Activated naive CD4-positive, alpha-beta T cell treated with anti-CD3 and anti-CD28 coated beads for 36 hours (primary cell): Measurements from ENCODE around the gene FGD5. TPM values are rescaled to one million over a fixed set of nuclear protein-coding genes. Genes with fewer than 3 reads are reported as not detected.
A peak's percentile ranks its signal among the peaks of the same experiment; 100 is the strongest.

ENCODE experiments used
- CTCF ChIA-PET: fragments of 350-600 bp; sonication (Branson Sonifier 250); formaldehyde crosslinking; loops from one replicate; lab custom pipeline; 2021; ENCODE audit warnings: antibody characterized with exemption; lab: Charles Lee
- DNase-seq: peaks from one replicate; pipeline ENCODE4 v3.0.0-alpha.2; 2020
- H3K27ac Mint-ChIP-seq: one replicate; pipeline ENCODE4 v1.8.0; 2021; ENCODE audit warnings: mild to moderate bottlenecking, mixed read lengths
- H3K27me3 Mint-ChIP-seq: one replicate; pipeline ENCODE4 v1.8.0; 2021; ENCODE audit warnings: low read depth, mixed read lengths
- H3K36me3 Mint-ChIP-seq: one replicate; pipeline ENCODE4 v1.8.0; 2021; ENCODE audit warnings: low read depth, mixed read lengths
- H3K4me1 Mint-ChIP-seq: one replicate; pipeline ENCODE4 v1.8.0; 2021; ENCODE audit warnings: low read depth, mixed read lengths
- H3K4me3 Mint-ChIP-seq: one replicate; pipeline ENCODE4 v1.8.0; 2021; ENCODE audit warnings: mild to moderate bottlenecking, moderate library complexity, mixed read lengths
- H3K9me3 Mint-ChIP-seq: one replicate; pipeline ENCODE4 v1.8.0; 2021; ENCODE audit warnings: mixed read lengths
- intact Hi-C: fragments of 100-400 bp; cut with micrococcal nuclease; formaldehyde crosslinking; loops from one replicate; pipeline ENCODE4 v1.15.1; 2023
- total RNA-seq, 2 experiments: library from RNA; stranded (reverse); gene quantifications; one replicate each; pipeline ENCODE4 v1.2.3, GENCODE V29; 2021

FGD5 gene
- total RNA-seq, 2 experiments from 2014 or later = not detected

DNA sequence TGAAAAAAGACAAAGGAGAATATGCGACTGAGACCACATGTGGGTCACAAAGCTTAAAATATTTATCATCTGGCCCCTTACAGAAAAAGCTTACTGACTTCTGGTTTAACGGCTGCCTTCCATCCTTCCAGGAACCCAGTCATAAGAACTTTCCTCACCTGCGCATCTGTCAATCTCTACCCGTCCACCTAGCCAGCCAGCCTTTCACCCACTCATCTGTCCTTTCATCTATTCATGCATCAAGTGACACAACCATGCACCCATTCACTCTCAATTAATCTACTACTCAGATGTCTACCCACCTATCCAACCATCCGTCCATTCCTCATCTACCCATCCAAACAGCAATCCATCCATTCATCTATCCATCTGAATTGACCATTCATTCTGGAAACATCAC lies 64.5 kb downstream of the FGD5 start:
- no peaks in the 10 kb centered on the region for H3K36me3 Mint-ChIP-seq
- DNase-seq = no peak
- no peak overlapping the region for H3K27ac Mint-ChIP-seq
- H3K27me3 Mint-ChIP-seq = no peaks in the 10 kb centered on the region
- CTCF ChIA-PET = interaction anchor here (0.7 kb wide), 1 partner anchor 357 kb away, joined by 4 read pairs; no protein-coding TSS in a partner anchor
- no peak overlapping the region for H3K4me3 Mint-ChIP-seq
- H3K4me1 Mint-ChIP-seq = peaks cover 74% of the 10 kb centered on the region
- H3K9me3 Mint-ChIP-seq = no peaks in the 10 kb centered on the region
- intact Hi-C loops = no loop called here

DNA sequence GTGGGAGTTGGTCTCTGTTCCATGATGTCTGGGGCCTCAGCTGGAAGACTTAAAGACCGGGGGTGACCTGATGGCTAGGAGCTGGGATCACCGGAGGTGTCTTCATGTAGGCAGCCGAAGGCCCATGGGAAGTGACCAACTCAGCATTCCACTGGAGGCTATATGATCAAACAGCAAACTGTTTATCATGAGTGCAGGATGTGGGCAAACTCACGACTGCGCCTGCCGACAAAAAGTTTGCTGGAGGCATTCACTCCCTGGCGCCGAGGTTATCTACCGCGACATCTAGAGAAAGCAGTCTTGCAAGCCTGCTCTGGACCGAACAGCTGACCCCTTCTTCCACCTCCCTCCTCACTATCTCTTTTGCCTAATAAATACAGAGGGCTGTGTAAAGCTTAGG lies 65.9 kb downstream of the FGD5 start:
- Mint-ChIP-seq H3K27ac (no peak overlapping the region), H3K36me3 (no peaks in the 10 kb centered on the region), H3K9me3 (no peaks in the 10 kb centered on the region), H3K4me1 (peaks cover 64% of the 10 kb centered on the region), H3K4me3 (no peak overlapping the region), H3K27me3 (no peaks in the 10 kb centered on the region)
- intact Hi-C loops = no loop called here
- CTCF ChIA-PET = no interaction called here
- DNase-seq = peak; percentile 58

DNA sequence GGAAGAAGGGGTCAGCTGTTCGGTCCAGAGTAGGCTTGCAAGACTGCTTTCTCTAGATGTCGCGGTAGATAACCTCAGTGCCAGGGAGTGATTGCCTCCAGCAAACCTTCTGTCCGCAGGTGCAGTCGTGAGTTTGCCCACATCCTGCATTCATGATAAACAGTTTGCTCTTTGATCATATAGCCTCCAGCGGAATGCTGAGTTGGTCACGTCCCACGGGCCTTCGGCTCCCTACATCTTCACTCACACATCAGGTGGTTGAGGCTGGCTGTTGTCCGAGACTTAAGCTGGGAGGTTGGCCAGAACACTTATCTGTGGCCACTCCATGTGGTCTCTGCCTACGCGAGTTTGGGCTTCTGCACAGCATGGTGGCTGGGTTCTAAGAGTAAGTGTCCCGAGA lies 66.5 kb downstream of the FGD5 start:
- Mint-ChIP-seq H3K4me1 (peaks cover 63% of the 10 kb centered on the region), H3K36me3 (no peaks in the 10 kb centered on the region), H3K27me3 (no peaks in the 10 kb centered on the region), H3K4me3 (no peak overlapping the region), H3K9me3 (no peaks in the 10 kb centered on the region), H3K27ac (no peak overlapping the region)
- intact Hi-C loops = no loop called here
- CTCF ChIA-PET = no interaction called here
- DNase-seq = peak; percentile 43

DNA sequence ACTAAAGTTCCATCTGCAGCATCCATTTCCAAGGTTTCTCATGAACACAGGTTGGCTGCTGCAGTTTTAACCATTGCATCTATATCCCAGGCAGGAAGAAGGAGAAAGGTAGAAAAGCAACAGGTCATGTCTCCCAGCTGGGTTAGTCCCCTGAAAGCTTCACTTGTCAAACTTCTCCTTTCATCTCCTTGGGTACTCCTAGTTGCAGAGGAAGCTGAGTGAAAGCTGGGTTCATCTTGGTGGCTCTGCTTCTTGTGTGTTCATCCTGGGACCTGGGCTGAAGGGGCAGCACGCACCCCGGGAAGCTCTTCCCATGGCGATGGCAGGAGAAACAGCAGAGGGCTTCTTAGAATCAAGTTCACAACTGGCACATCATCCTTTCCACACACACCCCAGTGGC lies 67.3 kb downstream of the FGD5 start:
- CTCF ChIA-PET = no interaction called here
- no peaks in the 10 kb centered on the region for H3K27me3 Mint-ChIP-seq
- H3K27ac Mint-ChIP-seq = no peak overlapping the region
- H3K9me3 Mint-ChIP-seq = no peaks in the 10 kb centered on the region
- DNase-seq = no peak
- no peak overlapping the region for H3K4me3 Mint-ChIP-seq
- H3K36me3 Mint-ChIP-seq = no peaks in the 10 kb centered on the region
- peaks cover 55% of the 10 kb centered on the region for H3K4me1 Mint-ChIP-seq
- intact Hi-C loops = no loop called here

DNA sequence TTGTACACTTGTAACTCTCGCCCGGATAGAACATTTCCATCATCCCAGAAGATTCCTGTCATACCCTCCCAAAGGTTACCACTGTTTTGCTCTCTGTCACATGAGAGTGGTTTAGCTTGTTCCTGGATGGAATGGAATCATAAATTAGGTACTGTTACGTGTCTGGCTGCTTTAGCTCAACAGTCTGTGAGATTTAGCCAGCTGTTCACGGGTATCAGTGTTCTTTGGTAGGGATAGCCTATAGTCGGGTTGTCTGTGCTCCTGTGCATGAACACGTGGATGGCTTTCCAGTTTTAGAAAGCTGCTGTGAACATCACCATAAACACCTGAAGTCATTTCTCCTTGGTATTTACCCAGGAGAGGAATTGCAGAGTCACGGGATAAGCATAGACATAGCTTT lies 70.4 kb downstream of the FGD5 start:
- no peak for DNase-seq
- CTCF ChIA-PET = interaction anchor here (0.7 to 0.8 kb wide), 2 partner anchors 32 to 165 kb away, joined by 3 to 4 read pairs; no protein-coding TSS in a partner anchor
- Mint-ChIP-seq H3K36me3 (no peaks in the 10 kb centered on the region), H3K4me1 (peaks cover 29% of the 10 kb centered on the region), H3K9me3 (no peaks in the 10 kb centered on the region), H3K27ac (no peak overlapping the region), H3K4me3 (no peak overlapping the region), H3K27me3 (no peaks in the 10 kb centered on the region)
- intact Hi-C loops = no loop called here

DNA sequence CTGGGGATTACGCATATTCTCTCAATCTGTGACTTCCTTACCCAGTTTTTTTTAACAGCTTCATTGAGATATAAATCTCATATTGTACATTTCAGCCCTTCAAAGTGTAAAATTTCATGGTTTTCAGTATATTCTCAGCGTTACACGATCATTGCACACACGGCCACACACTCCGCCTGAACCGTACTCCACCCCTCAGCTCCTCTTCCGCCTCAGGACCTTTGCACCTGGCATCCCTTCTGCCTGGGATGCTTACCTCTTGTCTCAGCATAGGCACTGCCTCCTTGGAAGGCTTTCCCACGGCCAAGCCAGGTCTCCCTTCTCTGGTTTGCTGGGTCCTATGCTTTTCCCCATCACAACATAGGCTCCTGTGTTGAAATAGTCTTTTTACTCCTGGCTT lies 71.2 kb downstream of the FGD5 start:
- H3K27me3 Mint-ChIP-seq = no peaks in the 10 kb centered on the region
- intact Hi-C loops = no loop called here
- no peak overlapping the region for H3K27ac Mint-ChIP-seq
- H3K4me3 Mint-ChIP-seq = no peak overlapping the region
- no peak for DNase-seq
- CTCF ChIA-PET = no interaction called here
- H3K4me1 Mint-ChIP-seq = peaks cover 21% of the 10 kb centered on the region
- no peaks in the 10 kb centered on the region for H3K9me3 Mint-ChIP-seq
- H3K36me3 Mint-ChIP-seq = no peaks in the 10 kb centered on the region

DNA sequence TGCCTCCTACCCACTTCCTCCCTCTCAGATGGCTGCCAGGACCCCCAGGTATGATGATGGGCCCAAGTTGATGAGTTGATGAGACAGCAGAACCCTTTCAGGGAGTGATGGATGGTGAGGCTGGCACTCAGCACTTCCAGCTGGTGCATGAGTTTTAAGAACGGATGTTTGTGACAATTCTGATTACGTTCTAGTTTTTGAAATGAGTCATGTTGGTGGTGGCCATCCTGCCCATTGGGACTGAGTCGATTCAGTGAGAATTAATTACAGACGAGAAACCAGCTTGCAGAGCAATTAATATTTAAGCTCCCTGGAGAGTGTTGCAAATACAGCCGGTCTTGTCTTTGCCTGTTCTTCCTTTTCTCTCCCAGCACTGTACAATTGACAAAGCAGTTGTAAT lies 71.7 kb downstream of the FGD5 start:
- Mint-ChIP-seq H3K9me3 (no peaks in the 10 kb centered on the region), H3K27ac (no peak overlapping the region), H3K4me1 (peaks cover 16% of the 10 kb centered on the region), H3K27me3 (no peaks in the 10 kb centered on the region), H3K36me3 (no peaks in the 10 kb centered on the region), H3K4me3 (no peak overlapping the region)
- no peak for DNase-seq
- CTCF ChIA-PET = no interaction called here
- intact Hi-C loops = no loop called here

DNA sequence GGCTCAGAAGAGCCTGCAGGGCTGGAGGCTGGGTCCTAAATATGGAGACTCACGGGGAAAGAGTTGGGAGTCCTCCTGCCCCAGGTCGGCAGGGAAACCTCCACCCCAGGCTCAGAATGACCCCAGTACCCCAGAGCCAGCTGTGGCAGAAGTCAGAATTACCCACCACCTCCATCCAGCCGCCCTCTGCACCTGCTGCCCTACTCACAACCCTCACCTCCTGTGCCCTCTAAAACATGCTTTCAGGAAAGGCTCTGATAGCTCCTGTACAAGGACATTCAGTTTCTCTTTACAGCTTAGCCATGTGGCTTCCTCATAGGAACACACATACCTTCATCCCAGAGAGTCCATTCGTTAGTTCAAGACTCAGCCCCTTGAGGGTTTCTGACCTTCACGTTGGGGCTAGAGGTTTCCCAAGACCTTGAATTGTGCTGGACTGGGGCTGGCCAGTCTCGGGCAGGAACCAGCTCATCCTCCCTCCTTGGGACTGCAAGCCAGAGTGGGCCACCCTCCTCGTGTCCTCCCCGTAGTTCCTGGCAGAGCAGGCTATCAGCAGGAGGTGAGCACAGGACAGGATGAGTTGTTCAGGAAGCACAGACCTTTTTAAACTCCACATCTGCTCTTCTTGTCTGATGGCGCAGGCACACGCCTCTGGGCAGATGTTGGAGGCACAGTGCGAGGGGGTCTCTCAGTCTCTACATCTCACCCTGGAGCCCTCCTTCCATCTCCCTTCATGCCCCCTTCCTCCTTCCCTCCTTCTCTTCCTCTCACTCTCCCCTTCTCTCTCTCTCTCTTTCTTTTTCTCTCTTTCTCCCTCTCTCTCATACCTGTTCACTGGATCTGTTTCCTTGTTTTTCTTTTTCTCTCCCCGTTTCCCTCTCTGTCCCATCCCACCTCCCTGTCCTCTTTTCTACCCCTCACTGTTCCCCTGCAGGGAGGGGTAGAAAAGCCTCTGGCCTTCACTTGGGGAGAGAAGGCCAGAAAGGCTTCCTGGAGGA lies 72.7 kb downstream of the FGD5 start:
- intact Hi-C loops = no loop called here
- Mint-ChIP-seq H3K4me1 (peaks cover 7% of the 10 kb centered on the region), H3K4me3 (no peak overlapping the region)

DNA sequence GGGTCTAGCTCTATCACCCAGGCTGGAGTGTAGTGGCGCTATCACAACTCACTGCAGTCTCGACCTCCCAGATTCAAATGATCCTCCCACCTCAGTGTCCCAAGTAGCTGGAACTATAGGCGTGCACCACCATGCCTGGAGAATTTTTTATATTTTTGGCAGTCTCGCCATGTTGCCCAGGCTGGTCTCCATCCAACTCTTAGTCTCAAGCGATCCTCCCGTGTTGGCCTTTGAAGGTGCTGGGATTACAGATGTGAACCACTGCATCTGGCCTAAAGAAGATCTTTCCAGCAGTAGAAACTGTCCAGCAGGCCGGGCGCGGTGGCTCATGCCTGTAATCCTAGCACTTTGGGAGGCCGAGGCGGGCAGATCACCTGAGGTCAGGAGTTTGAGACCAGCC lies 73.5 kb downstream of the FGD5 start:
- no peaks in the 10 kb centered on the region for H3K27me3 Mint-ChIP-seq
- CTCF ChIA-PET = no interaction called here
- H3K27ac Mint-ChIP-seq = no peak overlapping the region

More for the DNA sequence above, 72.7 kb downstream of the FGD5 start:
- Mint-ChIP-seq H3K9me3 (no peaks in the 10 kb centered on the region), H3K27me3 (no peaks in the 10 kb centered on the region), H3K36me3 (no peaks in the 10 kb centered on the region), H3K27ac (no peak overlapping the region)
- DNase-seq = no peak
- CTCF ChIA-PET = interaction anchor here (0.5 to 0.7 kb wide), 2 partner anchors 30 to 382 kb away, joined by 3 to 4 read pairs; no protein-coding TSS in a partner anchor

DNA sequence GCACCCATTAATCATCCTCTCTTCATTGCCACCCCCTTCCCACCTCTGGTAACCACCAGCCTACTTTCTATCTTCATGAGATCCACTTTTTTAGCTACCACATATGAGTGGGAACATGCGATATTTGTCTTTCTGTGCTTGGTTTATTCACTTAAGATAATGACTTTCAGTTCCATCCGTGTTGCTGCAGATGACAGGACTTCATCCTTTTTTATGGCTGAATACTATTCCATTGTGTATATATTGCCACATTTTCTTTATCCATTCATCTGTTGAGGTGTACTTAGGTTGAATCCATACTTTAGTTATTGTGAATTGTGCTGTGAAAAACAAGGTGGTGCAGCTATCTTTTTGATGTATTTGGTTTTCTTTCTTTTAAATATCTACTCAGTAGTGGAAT lies 75.3 kb downstream of the FGD5 start:
- DNase-seq = no peak
- Mint-ChIP-seq H3K9me3 (no peaks in the 10 kb centered on the region), H3K27me3 (no peaks in the 10 kb centered on the region), H3K36me3 (no peaks in the 10 kb centered on the region), H3K4me3 (no peak overlapping the region), H3K4me1 (no peaks in the 10 kb centered on the region), H3K27ac (no peak overlapping the region)
- CTCF ChIA-PET = interaction anchor here (0.6 to 1.7 kb wide), 2 partner anchors 27 to 37 kb away, joined by 3 to 5 read pairs; no protein-coding TSS in a partner anchor
- intact Hi-C loops = no loop called here

More for the DNA sequence above, 73.5 kb downstream of the FGD5 start:
- DNase-seq = no peak
- intact Hi-C loops = no loop called here
- H3K36me3 Mint-ChIP-seq = no peaks in the 10 kb centered on the region
- no peaks in the 10 kb centered on the region for H3K4me1 Mint-ChIP-seq
- no peaks in the 10 kb centered on the region for H3K9me3 Mint-ChIP-seq
- no peak overlapping the region for H3K4me3 Mint-ChIP-seq

DNA sequence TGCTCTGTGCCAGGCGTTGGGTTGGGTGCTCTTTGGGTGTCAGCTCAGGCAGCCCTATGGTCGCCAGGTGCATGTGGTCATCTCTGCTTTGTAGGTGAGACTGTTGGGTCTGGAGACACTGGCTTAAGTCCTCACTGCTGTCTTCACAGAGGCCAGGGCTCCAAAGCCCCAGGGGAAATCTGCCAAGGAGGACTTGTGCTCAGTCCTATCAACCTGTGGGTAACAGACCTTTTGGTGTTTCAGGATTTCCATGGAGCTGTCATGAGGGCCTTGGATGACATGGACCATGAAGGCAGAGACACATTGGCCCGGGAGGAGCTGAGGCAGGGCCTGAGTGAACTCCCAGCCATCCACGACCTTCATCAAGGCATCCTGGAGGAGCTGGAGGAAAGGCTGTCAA lies 78.5 kb downstream of the FGD5 start:
- no peak overlapping the region for H3K4me3 Mint-ChIP-seq
- H3K27me3 Mint-ChIP-seq = no peaks in the 10 kb centered on the region
- intact Hi-C loops = no loop called here
- no peaks in the 10 kb centered on the region for H3K4me1 Mint-ChIP-seq
- no peak overlapping the region for H3K27ac Mint-ChIP-seq
- H3K36me3 Mint-ChIP-seq = no peaks in the 10 kb centered on the region
- H3K9me3 Mint-ChIP-seq = no peaks in the 10 kb centered on the region
- DNase-seq = no peak
- CTCF ChIA-PET = no interaction called here

DNA sequence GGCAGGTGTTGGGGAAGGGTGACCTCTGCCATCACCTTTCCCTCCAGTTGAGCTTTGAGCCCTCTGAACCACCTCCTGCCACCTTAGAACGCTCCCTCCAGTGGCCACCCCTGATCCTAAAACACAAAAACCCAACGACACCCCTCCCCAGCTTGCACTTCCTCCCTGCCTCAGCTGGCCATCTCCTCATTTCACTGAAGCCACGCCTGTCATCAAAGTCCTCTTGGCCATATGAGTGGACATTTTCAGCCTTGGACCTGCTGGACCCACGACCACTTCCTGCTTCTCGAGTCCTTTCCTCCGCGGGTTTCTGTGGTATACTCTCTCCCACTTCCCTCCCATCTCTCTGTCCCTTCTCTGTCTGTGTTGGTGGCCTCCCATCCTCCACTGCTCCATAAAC lies 80.2 kb downstream of the FGD5 start:
- Mint-ChIP-seq H3K4me1 (no peaks in the 10 kb centered on the region), H3K9me3 (peaks cover 2% of the 10 kb centered on the region), H3K27me3 (no peaks in the 10 kb centered on the region), H3K36me3 (no peaks in the 10 kb centered on the region), H3K4me3 (no peak overlapping the region), H3K27ac (no peak overlapping the region)
- CTCF ChIA-PET = no interaction called here
- intact Hi-C loops = no loop called here
- DNase-seq = no peak
